Spleen (tissue), 11 donors: Measurements from ENCODE around the gene SPRYD7. TPM values are rescaled to one million over a fixed set of nuclear protein-coding genes. Genes with fewer than 3 reads are reported as not detected.
A peak's percentile ranks its signal among the peaks of the same experiment; 100 is the strongest.

Experiments used
- DNase-seq: peaks from one replicate; pipeline ENCODE4 v3.0.0-alpha.2; 2020
- H3K27ac ChIP-seq, 8 donors: fragments of 200-600 bp; sonication (generic) in 7 of 8; 1 replicate in 4 of 8; 2 replicates in 4 of 8; pipeline versions ENCODE4 v1.5.0 to v1.8.0; 2016 to 2021; ENCODE audit warnings: inconsistent platforms in 4 of 8, mild to moderate bottlenecking in 4 of 8, moderate library complexity in 1 of 8
- H3K27me3 ChIP-seq, 7 donors: fragments of 200-600 bp; sonication (generic) in 6 of 7; replicated peaks in 1 of 7; 1 replicate in 4 of 7; 2 replicates in 3 of 7; pipeline versions ENCODE4 v1.5.0 to v1.8.0; 2016 to 2021; ENCODE audit warnings: inconsistent platforms in 3 of 7, mild to moderate bottlenecking in 1 of 7
- H3K36me3 ChIP-seq, 6 donors: fragments of 200-600 bp; sonication (generic) in 5 of 6; 1 replicate in 4 of 6; 2 replicates in 2 of 6; pipeline versions ENCODE4 v1.5.0 to v1.8.0; 2016 to 2021; ENCODE audit warnings: inconsistent platforms in 2 of 6
- H3K4me1 ChIP-seq, 6 donors: fragments of 200-600 bp; sonication (generic) in 5 of 6; 1 replicate in 3 of 6; 2 replicates in 3 of 6; pipeline versions ENCODE4 v1.5.0 to v1.8.0; 2016 to 2021; ENCODE audit warnings: inconsistent platforms in 3 of 6
- H3K4me3 ChIP-seq, 8 donors: fragments of 200-600 bp; sonication (generic) in 7 of 8; 1 replicate in 4 of 8; 2 replicates in 4 of 8; pipeline versions ENCODE4 v1.5.0 to v1.8.0; 2016 to 2021; ENCODE audit warnings: inconsistent platforms in 4 of 8, mild to moderate bottlenecking in 4 of 8, moderate library complexity in 2 of 8
- H3K9me3 ChIP-seq, 8 donors: fragments of 200-600 bp; sonication (generic) in 7 of 8; 1 replicate in 4 of 8; 2 replicates in 4 of 8; pipeline versions ENCODE4 v1.5.0 to v1.8.0; 2016 to 2021; ENCODE audit warnings: inconsistent platforms in 4 of 8
- CTCF ChIP-seq, 11 experiments: fragments of 200-600 bp in 7 of 11; fragments of 450-650 bp in 4 of 11; sonication (generic) in 4 of 11; IDR thresholded peaks in 8 of 11; conservative IDR thresholded peaks in 3 of 11; 1 replicate in 7 of 11; 2 replicates in 4 of 11; pipeline versions ENCODE4 v1.4.0 to v1.8.0; 2016 to 2021; ENCODE audit warnings: antibody characterized with exemption in 11 of 11, inconsistent platforms in 4 of 11, mild to moderate bottlenecking in 1 of 11
- POLR2A ChIP-seq, 3 donors: fragments of 450-650 bp; IDR thresholded peaks; one replicate each; pipeline ENCODE4 v1.5.1; 2017; ENCODE audit warnings: antibody characterized with exemption in 3 of 3, mild to moderate bottlenecking in 1 of 3
- POLR2AphosphoS5 ChIP-seq, 3 donors: sonication (generic); formaldehyde crosslinking; IDR thresholded peaks; one replicate each; pipeline ENCODE4 v1.5.1; 2017; ENCODE audit warnings: antibody characterized with exemption in 3 of 3
- WGBS, 5 donors: extraction: QIAGEN DNeasy Blood & Tissue Kit in 3 of 5; methylation state at CpG; one replicate each; pipeline versions ENCODE4 v1.1.5 to v1.1.7; 2013 to 2018; 5-methylcytosine and 5-hydroxymethylcytosine counted together
- intact Hi-C: fragments of 100-400 bp; cut with DNase I; formaldehyde crosslinking; loops from one replicate; pipeline ENCODE4 v1.15.0; 2023; ENCODE audit warnings: low total_unique reads
- polyA plus RNA-seq, 3 donors: library from polyadenylated mRNA; stranded (reverse); fragments of 200-250 nt; gene quantifications; one replicate each; pipeline ENCODE4 v1.2.1, GENCODE V29; 2013
- total RNA-seq, 7 donors: library from RNA; depleted of rRNA in 3 of 7; stranded (reverse); fragments of >200 nt in 3 of 7; fragmentation: NEBNext Ultra II Directional in 4 of 7; extraction: Animal tissue kit (Norgen Biotek cat#: 25700) in 4 of 7; gene quantifications; one replicate each; pipeline versions ENCODE4 v1.1.0 to v1.2.1, GENCODE V29; 2016 to 2021
- donor health status: healthy with polysubstance abuse.
- donor health status: DM: no; HTN: no; CAD: no; lungs with moderate emphysema.
- donor health status: DM: no; HTN: no; CAD: no.
- donor health status: Bipolar disorder and iron deficiency.
- donor health status: healthy.
- donor health status: DM: no; HTN: no; CAD: no.
- donor health status: DM: yes; HTN: yes; CAD: no.

The SPRYD7 gene
- total and polyA plus RNA-seq, 10 donors, result 3.5 to 7.7 (median 4.9) TPM

- Histone ChIP-seq H3K36me3 (no peaks in the 10 kb centered on the region), H3K9me3 (no peaks in the 10 kb centered on the region), H3K27ac (no peak overlapping the region), H3K4me3 (no peak overlapping the region), H3K4me1 (peaks cover 12 to 44% (median 25%) of the 10 kb centered on the region in 6 donors), H3K27me3 (no peaks in the 10 kb centered on the region)
- TF ChIP-seq POLR2AphosphoS5 (IDR thresholded peaks at IDR 0.05), result no peak
- no peak for TF ChIP-seq POLR2A (IDR thresholded peaks at IDR 0.05)
- TF ChIP-seq CTCF (IDR thresholded peaks at IDR 0.05 in 8 of 11, conservative IDR thresholded peaks at IDR 0.05 in 3 of 11), result no peak
- WGBS, 5 donors, result 61 to 81% (median 70%) methylated on average over 5 of the region's 5 CpGs
- intact Hi-C loops, result no loop called here
- DNase-seq, result no peak
Observed at GRCh38 chr13:49938921-49939320, 2.8 kb upstream of the SPRYD7 start.

- no peaks in the 10 kb centered on the region for H3K36me3 ChIP-seq
- no peak for DNase-seq
- intact Hi-C loops, result no loop called here
- H3K9me3 ChIP-seq, result no peaks in the 10 kb centered on the region
- H3K4me3 ChIP-seq, result no peak overlapping the region
- H3K27ac ChIP-seq, result no peak overlapping the region
- WGBS, 5 donors, result 39 to 54% (median 49%) methylated on average over 5 of the region's 5 CpGs
- H3K4me1 ChIP-seq, result peaks cover 12 to 49% (median 28%) of the 10 kb centered on the region in 6 donors
- no peaks in the 10 kb centered on the region for H3K27me3 ChIP-seq
- no peak for TF ChIP-seq CTCF (IDR thresholded peaks at IDR 0.05 in 8 of 11, conservative IDR thresholded peaks at IDR 0.05 in 3 of 11)
- TF ChIP-seq POLR2AphosphoS5 (IDR thresholded peaks at IDR 0.05), result no peak
Observed at GRCh38 chr13:49938314-49938713, 2.2 kb upstream of the SPRYD7 start.

GRCh38 chr13:49936968-49937273 is 781 bp upstream of the SPRYD7 start:
- Histone ChIP-seq H3K27me3 (no peaks in the 10 kb centered on the region), H3K4me3 (peak overlapping the region; percentile 44 to 89 (median 82)), H3K27ac (peak overlapping the region; percentile 14 to 91 (median 88)), H3K36me3 (no peaks in the 10 kb centered on the region), H3K4me1 (peaks cover 12 to 57% (median 30%) of the 10 kb centered on the region in 6 donors), H3K9me3 (no peaks in the 10 kb centered on the region)
- intact Hi-C loops, result no loop called here
- 1 to 3% (median 3%) methylated on average over 18 to 21 of the region's 21 CpGs for WGBS, 5 donors
- no peak for TF ChIP-seq POLR2A (IDR thresholded peaks at IDR 0.05)
- TF ChIP-seq CTCF (IDR thresholded peaks at IDR 0.05 in 8 of 11, conservative IDR thresholded peaks at IDR 0.05 in 3 of 11), result no peak
- no peak for TF ChIP-seq POLR2AphosphoS5 (IDR thresholded peaks at IDR 0.05)
- no peak for DNase-seq

- Histone ChIP-seq H3K36me3 (peaks cover 0 to 9% (median 0%) of the 10 kb centered on the region in 6 donors), H3K4me1 (peaks cover 12 to 57% (median 30%) of the 10 kb centered on the region in 6 donors), H3K27ac (peak overlapping the region; percentile 81 to 91 (median 88)), H3K9me3 (no peaks in the 10 kb centered on the region), H3K4me3 (peak overlapping the region; percentile 44 to 89 (median 82)), H3K27me3 (no peaks in the 10 kb centered on the region)
- DNase-seq, result no peak
- WGBS, 5 donors, result 3% methylated on average over 27 to 32 of the region's 32 CpGs
- intact Hi-C loops, result no loop called here
- TF ChIP-seq POLR2AphosphoS5 (IDR thresholded peaks at IDR 0.05) (no peak), POLR2A (IDR thresholded peaks at IDR 0.05) (no peak), CTCF (IDR thresholded peaks at IDR 0.05 in 8 of 11, conservative IDR thresholded peaks at IDR 0.05 in 3 of 11) (no peak)
Observed at GRCh38 chr13:49935171-49936074, 717 bp downstream of the SPRYD7 start.
